Neural crest cell (in vitro differentiated cells): ENCODE data around the gene CADPS. TPM values are rescaled to one million over a fixed set of nuclear protein-coding genes. Genes with fewer than 3 reads are reported as not detected.

Experiments used
- DNase-seq: peaks from one replicate; pipeline ENCODE4 v3.0.0; 2021; ENCODE audit warnings: low read depth, mixed read lengths, low spot score
- H3K27ac Mint-ChIP-seq: one replicate; pipeline ENCODE4 v1.8.0; 2021; ENCODE audit warnings: mild to moderate bottlenecking, mixed read lengths; ENCODE audit not compliant: unreplicated experiment
- H3K27me3 Mint-ChIP-seq: 2 replicates; pipeline ENCODE4 v1.8.0; 2021; ENCODE audit warnings: low read depth, mild to moderate bottlenecking, mixed read lengths
- H3K36me3 Mint-ChIP-seq: 2 replicates; pipeline ENCODE4 v1.8.0; 2021; ENCODE audit warnings: low read depth, mild to moderate bottlenecking, mixed read lengths
- H3K4me1 Mint-ChIP-seq: 2 replicates; pipeline ENCODE4 v1.8.0; 2021; ENCODE audit warnings: mixed read lengths
- H3K4me3 Mint-ChIP-seq: one replicate; pipeline ENCODE4 v1.8.0; 2021; ENCODE audit warnings: mild to moderate bottlenecking, mixed read lengths
- H3K9me3 Mint-ChIP-seq: 2 replicates; pipeline ENCODE4 v1.8.0; 2021; ENCODE audit warnings: mixed read lengths
- CTCF ChIP-seq: fragments of 200-600 bp; sonication (generic); conservative IDR thresholded peaks from 2 replicates; pipeline ENCODE4 v1.5.0; 2021; ENCODE audit warnings: antibody characterized with exemption, mild to moderate bottlenecking
- total RNA-seq: library from RNA; stranded (reverse); gene quantifications from 2 replicates; pipeline ENCODE4 v1.2.1, GENCODE V29; 2021

Gene CADPS
- total RNA-seq, 1 donor from 2014 or later: 9.3 TPM

- no peak overlapping the region for H3K27ac Mint-ChIP-seq
- no peaks in the 10 kb centered on the region for H3K36me3 Mint-ChIP-seq
- no peak for DNase-seq
- H3K4me3 Mint-ChIP-seq: no peak overlapping the region
- no peak for TF ChIP-seq CTCF
- H3K4me1 Mint-ChIP-seq: no peaks in the 10 kb centered on the region
- peaks cover 2% of the 10 kb centered on the region for H3K9me3 Mint-ChIP-seq
- peaks cover 3% of the 10 kb centered on the region for H3K27me3 Mint-ChIP-seq
Observed at GRCh38 chr3:62771331-62772072, 103.7 kb downstream of the CADPS start.

- Mint-ChIP-seq H3K4me3 (no peak overlapping the region), H3K27ac (no peak overlapping the region)
Observed at GRCh38 chr3:62768896-62769295, 106.3 kb downstream of the CADPS start.

GRCh38 chr3:62761711-62762110 is 113.5 kb downstream of the CADPS start:
- Mint-ChIP-seq H3K27ac (no peak overlapping the region), H3K9me3 (no peaks in the 10 kb centered on the region), H3K27me3 (peaks cover 4% of the 10 kb centered on the region), H3K4me1 (no peaks in the 10 kb centered on the region), H3K36me3 (no peaks in the 10 kb centered on the region), H3K4me3 (no peak overlapping the region)
- DNase-seq: no peak
- TF ChIP-seq CTCF: no peak

More at GRCh38 chr3:62768896-62769295, 106.3 kb downstream of the CADPS start:
- DNase-seq: no peak
- no peaks in the 10 kb centered on the region for H3K36me3 Mint-ChIP-seq
- peaks cover 7% of the 10 kb centered on the region for H3K27me3 Mint-ChIP-seq
- no peak for TF ChIP-seq CTCF
- no peaks in the 10 kb centered on the region for H3K9me3 Mint-ChIP-seq
- H3K4me1 Mint-ChIP-seq: no peaks in the 10 kb centered on the region

- no peak overlapping the region for H3K4me3 Mint-ChIP-seq
- H3K9me3 Mint-ChIP-seq: no peaks in the 10 kb centered on the region
- no peak overlapping the region for H3K27ac Mint-ChIP-seq
- TF ChIP-seq CTCF: no peak
- peaks cover 4% of the 10 kb centered on the region for H3K27me3 Mint-ChIP-seq
- no peaks in the 10 kb centered on the region for H3K4me1 Mint-ChIP-seq
- no peaks in the 10 kb centered on the region for H3K36me3 Mint-ChIP-seq
- DNase-seq: no peak
Observed at GRCh38 chr3:62761311-62761710, 113.9 kb downstream of the CADPS start.

- no peaks in the 10 kb centered on the region for H3K36me3 Mint-ChIP-seq
- peaks cover 3% of the 10 kb centered on the region for H3K4me1 Mint-ChIP-seq
- DNase-seq: no peak
- TF ChIP-seq CTCF: no peak
- no peaks in the 10 kb centered on the region for H3K9me3 Mint-ChIP-seq
- H3K27ac Mint-ChIP-seq: no peak overlapping the region
- H3K27me3 Mint-ChIP-seq: no peaks in the 10 kb centered on the region
- H3K4me3 Mint-ChIP-seq: no peak overlapping the region
Observed at GRCh38 chr3:62758296-62759066, 116.7 kb downstream of the CADPS start.
